ENCODE data around the gene DTHD1. TPM values are rescaled to one million over a fixed set of nuclear protein-coding genes. Genes with fewer than 3 reads are reported as not detected.
A peak's percentile ranks its signal among the peaks of the same experiment; 100 is the strongest.

The DTHD1 gene
- total and polyA plus RNA-seq, 8 donors, result 1.2 TPM; not detected in 7

- Histone ChIP-seq H3K4me3 (no peak overlapping the region), H3K9me3 (no peaks in the 10 kb centered on the region), H3K27ac (no peak overlapping the region), H3K27me3 (no peaks in the 10 kb centered on the region), H3K4me1 (no peaks in the 10 kb centered on the region), H3K36me3 (no peaks in the 10 kb centered on the region)
- intact Hi-C loops (cut with DNase I; ENCODE audit: low total_unique reads), result no loop called here
- TF ChIP-seq EP300 (IDR thresholded peaks at IDR 0.05), result no peak
- no peak for TF ChIP-seq CTCF (IDR thresholded peaks at IDR 0.05)
- TF ChIP-seq POLR2AphosphoS5 (IDR thresholded peaks at IDR 0.05), result no peak
- no peak for TF ChIP-seq POLR2A (IDR thresholded peaks at IDR 0.05)
- whole genome bisulfite sequencing, 5 donors, result 38 to 43% (median 40%) methylated on average over 2 of the region's 2 CpGs
- DNase-seq, result no peak
These were observed 13.7 kb upstream of the DTHD1 start for GRCh38 chr4:36267486-36268268.

GRCh38 chr4:36269101-36269500 is 12.3 kb upstream of the DTHD1 start:
- no peak overlapping the region for H3K4me3 ChIP-seq
- no peaks in the 10 kb centered on the region for H3K27me3 ChIP-seq
- H3K4me1 ChIP-seq, result no peaks in the 10 kb centered on the region
- intact Hi-C loops (cut with DNase I; ENCODE audit: low total_unique reads), result no loop called here
- WGBS, 5 donors, result 65 to 80% (median 78%) methylated on average over 4 of the region's 4 CpGs
- TF ChIP-seq CTCF (IDR thresholded peaks at IDR 0.05) (no peak), EP300 (IDR thresholded peaks at IDR 0.05) (no peak), POLR2AphosphoS5 (IDR thresholded peaks at IDR 0.05) (no peak), POLR2A (IDR thresholded peaks at IDR 0.05) (no peak)
- peak in 1 of 2 donors; percentile 69 for DNase-seq
- no peaks in the 10 kb centered on the region for H3K9me3 ChIP-seq
- H3K36me3 ChIP-seq, result no peaks in the 10 kb centered on the region
- H3K27ac ChIP-seq, result no peak overlapping the region

GRCh38 chr4:36269533-36270173 is 11.8 kb upstream of the DTHD1 start:
- Histone ChIP-seq H3K4me3 (no peak overlapping the region), H3K36me3 (no peaks in the 10 kb centered on the region), H3K27ac (no peak overlapping the region), H3K27me3 (no peaks in the 10 kb centered on the region), H3K4me1 (no peaks in the 10 kb centered on the region), H3K9me3 (no peaks in the 10 kb centered on the region)
- TF ChIP-seq POLR2AphosphoS5 (IDR thresholded peaks at IDR 0.05) (no peak), CTCF (IDR thresholded peaks at IDR 0.05) (no peak), POLR2A (IDR thresholded peaks at IDR 0.05) (no peak), EP300 (IDR thresholded peaks at IDR 0.05) (no peak)
- 70 to 84% (median 81%) methylated on average over 5 of the region's 5 CpGs for WGBS, 5 donors
- no peak for DNase-seq
- intact Hi-C loops (cut with DNase I; ENCODE audit: low total_unique reads), result no loop called here

- Histone ChIP-seq H3K4me3 (no peak overlapping the region), H3K9me3 (no peaks in the 10 kb centered on the region), H3K27ac (no peak overlapping the region), H3K27me3 (no peaks in the 10 kb centered on the region), H3K4me1 (no peaks in the 10 kb centered on the region), H3K36me3 (no peaks in the 10 kb centered on the region)
- intact Hi-C loops (cut with DNase I; ENCODE audit: low total_unique reads), result no loop called here
- no peak for DNase-seq
- 80 to 87% (median 84%) methylated on average over 4 of the region's 4 CpGs for WGBS, 5 donors
- TF ChIP-seq EP300 (IDR thresholded peaks at IDR 0.05) (no peak), CTCF (IDR thresholded peaks at IDR 0.05) (no peak), POLR2A (IDR thresholded peaks at IDR 0.05) (no peak), POLR2AphosphoS5 (IDR thresholded peaks at IDR 0.05) (no peak)
These were observed 8.1 kb upstream of the DTHD1 start for GRCh38 chr4:36273276-36273675.

All from stomach (tissue), 9 donors.